Hepatocyte (in vitro differentiated cells): ENCODE measurements around the gene CARMIL1.

Experiments used
- EZH2 ChIP-seq: fragments of 200-600 bp; sonication (generic); IDR thresholded peaks from 2 replicates; pipeline ENCODE4 v1.6.1; 2016; ENCODE audit warnings: antibody characterized with exemption, mild to moderate bottlenecking, borderline replicate concordance
- TF ChIP-seq, protein P1 (sequence below): fragments of 200-600 bp; sonication (generic); IDR thresholded peaks from 2 replicates; pipeline ENCODE4 v1.5.1; 2016; ENCODE audit warnings: antibody characterized with exemption, mild to moderate bottlenecking; ENCODE audit not compliant: poor library complexity

DNA sequence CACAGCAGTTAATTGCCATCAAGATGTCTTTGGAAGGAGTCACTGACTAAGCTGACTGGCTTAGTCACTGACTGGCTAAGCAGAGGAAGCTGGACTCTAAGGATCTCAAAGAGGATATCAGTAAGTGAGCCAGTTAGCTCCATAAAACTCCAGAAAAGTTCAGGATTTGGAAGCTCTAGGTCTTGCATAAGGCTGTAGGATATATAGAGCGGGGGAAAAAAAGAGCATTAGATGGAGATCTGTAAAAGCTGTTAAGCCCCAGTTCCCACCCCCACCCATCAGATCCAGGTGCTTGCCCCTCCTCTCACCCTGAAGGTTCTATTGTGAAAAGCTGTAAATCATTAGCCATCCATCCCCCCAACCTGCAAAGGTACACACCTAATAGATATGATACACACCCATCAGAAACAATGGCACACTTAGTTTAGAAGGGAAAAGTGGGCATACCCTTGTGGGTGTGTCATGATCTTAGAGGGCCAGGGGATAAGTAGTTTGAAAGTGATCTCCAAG lies 32.2 kb downstream of the CARMIL1 start:
- TF ChIP-seq EZH2: no peak
- TF ChIP-seq, protein P1, sequence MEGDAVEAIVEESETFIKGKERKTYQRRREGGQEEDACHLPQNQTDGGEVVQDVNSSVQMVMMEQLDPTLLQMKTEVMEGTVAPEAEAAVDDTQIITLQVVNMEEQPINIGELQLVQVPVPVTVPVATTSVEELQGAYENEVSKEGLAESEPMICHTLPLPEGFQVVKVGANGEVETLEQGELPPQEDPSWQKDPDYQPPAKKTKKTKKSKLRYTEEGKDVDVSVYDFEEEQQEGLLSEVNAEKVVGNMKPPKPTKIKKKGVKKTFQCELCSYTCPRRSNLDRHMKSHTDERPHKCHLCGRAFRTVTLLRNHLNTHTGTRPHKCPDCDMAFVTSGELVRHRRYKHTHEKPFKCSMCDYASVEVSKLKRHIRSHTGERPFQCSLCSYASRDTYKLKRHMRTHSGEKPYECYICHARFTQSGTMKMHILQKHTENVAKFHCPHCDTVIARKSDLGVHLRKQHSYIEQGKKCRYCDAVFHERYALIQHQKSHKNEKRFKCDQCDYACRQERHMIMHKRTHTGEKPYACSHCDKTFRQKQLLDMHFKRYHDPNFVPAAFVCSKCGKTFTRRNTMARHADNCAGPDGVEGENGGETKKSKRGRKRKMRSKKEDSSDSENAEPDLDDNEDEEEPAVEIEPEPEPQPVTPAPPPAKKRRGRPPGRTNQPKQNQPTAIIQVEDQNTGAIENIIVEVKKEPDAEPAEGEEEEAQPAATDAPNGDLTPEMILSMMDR: no peak
